MM.1S (cell line): ENCODE data around the gene USO1.

Experiments used
- DNase-seq: peaks from one replicate; pipeline ENCODE4 v3.0.0-alpha.2; 2015
- H2AFZ ChIP-seq: fragments of 300-600 bp; sonication (generic); 2 replicates; pipeline ENCODE4 v1.6.0; 2016; ENCODE audit warnings: antibody characterized with exemption, low read length
- H3F3A ChIP-seq: fragments of 300-600 bp; sonication (generic); 2 replicates; pipeline ENCODE4 v1.6.1; 2016; ENCODE audit warnings: mild to moderate bottlenecking, antibody characterized with exemption, low read length, moderate library complexity, mixed read lengths; ENCODE audit not compliant: insufficient read depth
- H3K27ac ChIP-seq: fragments of 300-600 bp; sonication (generic); 2 replicates; pipeline ENCODE4 v1.5.1; 2016; ENCODE audit warnings: mild to moderate bottlenecking, low read length
- H3K27me3 ChIP-seq: fragments of 300-600 bp; sonication (generic); replicated peaks from 2 replicates; pipeline ENCODE4 v1.6.0; 2016; ENCODE audit warnings: low read length; ENCODE audit not compliant: insufficient read depth
- H3K36me3 ChIP-seq: fragments of 300-600 bp; sonication (generic); replicated peaks from 2 replicates; pipeline ENCODE4 v1.6.1; 2016; ENCODE audit warnings: mild to moderate bottlenecking, low read length, mixed read lengths; ENCODE audit not compliant: insufficient read depth
- H3K4me1 ChIP-seq: fragments of 300-600 bp; sonication (generic); 2 replicates; pipeline ENCODE4 v1.6.1; 2016; ENCODE audit warnings: low read length, mixed read lengths
- H3K4me2 ChIP-seq: fragments of 300-600 bp; sonication (generic); 2 replicates; pipeline ENCODE4 v1.6.0; 2016; ENCODE audit warnings: low read depth, low read length
- H3K4me3 ChIP-seq: fragments of 300-600 bp; sonication (generic); 2 replicates; pipeline ENCODE4 v1.5.1; 2016; ENCODE audit warnings: low read length, mixed read lengths
- H3K79me2 ChIP-seq: fragments of 300-600 bp; sonication (generic); 2 replicates; pipeline ENCODE4 v1.6.1; 2016; ENCODE audit warnings: mixed run types, low read length, mixed read lengths
- H3K9ac ChIP-seq: fragments of 300-600 bp; sonication (generic); 2 replicates; pipeline ENCODE4 v1.6.1; 2016; ENCODE audit warnings: low read length, mixed read lengths
- H3K9me2 ChIP-seq: fragments of 300-600 bp; sonication (generic); replicated peaks from 2 replicates; pipeline ENCODE4 v1.6.1; 2016; ENCODE audit warnings: mild to moderate bottlenecking, low read length, mixed read lengths; ENCODE audit not compliant: insufficient read depth
- H3K9me3 ChIP-seq: fragments of 300-600 bp; sonication (generic); replicated peaks from 2 replicates; pipeline ENCODE4 v1.6.1; 2016; ENCODE audit warnings: mild to moderate bottlenecking, low read length, mixed read lengths; ENCODE audit not compliant: insufficient read depth
- H4K20me1 ChIP-seq: fragments of 300-600 bp; sonication (generic); 2 replicates; pipeline ENCODE4 v1.6.1; 2016; ENCODE audit warnings: mild to moderate bottlenecking, low read length, moderate library complexity, mixed read lengths; ENCODE audit not compliant: insufficient read depth
- CTCF ChIP-seq: fragments of 300-600 bp; sonication (generic); IDR thresholded peaks from 2 replicates; pipeline ENCODE4 v1.5.1; 2016; ENCODE audit warnings: antibody characterized with exemption, low read length, mixed read lengths
- EZH2 ChIP-seq: fragments of 300-600 bp; sonication (generic); optimal IDR thresholded peaks from 2 replicates; pipeline ENCODE3; 2017; ENCODE audit warnings: low read depth, mild to moderate bottlenecking, antibody characterized with exemption, low read length, mixed read lengths
- EZH2phosphoT487 ChIP-seq: fragments of 300-600 bp; sonication (generic); IDR thresholded peaks from 2 replicates; pipeline ENCODE4 v1.6.1; 2018; ENCODE audit warnings: antibody characterized with exemption, low read length

The USO1 gene

GRCh38 chr4:75698963-75699228 lies 25.5 kb upstream of the USO1 start:
- no peak overlapping the region for H3K4me3 ChIP-seq
- no peak for DNase-seq
- H3K27me3 ChIP-seq: no peaks in the 10 kb centered on the region
- no peaks in the 10 kb centered on the region for H3K36me3 ChIP-seq
- H3K79me2 ChIP-seq: no peaks in the 10 kb centered on the region
- TF ChIP-seq EZH2phosphoT487: no peak
- no peak for TF ChIP-seq EZH2
- TF ChIP-seq CTCF: no peak
- H4K20me1 ChIP-seq: no peaks in the 10 kb centered on the region
- no peak overlapping the region for H3K4me2 ChIP-seq
- H3K9ac ChIP-seq: no peak overlapping the region
- no peaks in the 10 kb centered on the region for H3K4me1 ChIP-seq
- no peaks in the 10 kb centered on the region for H3K9me2 ChIP-seq
- no peaks in the 10 kb centered on the region for H3F3A ChIP-seq
- H3K27ac ChIP-seq: no peak overlapping the region
- H2AFZ ChIP-seq: no peak overlapping the region
- no peaks in the 10 kb centered on the region for H3K9me3 ChIP-seq

GRCh38 chr4:75699299-75699698 lies 25.1 kb upstream of the USO1 start:
- no peaks in the 10 kb centered on the region for H3K36me3 ChIP-seq
- no peaks in the 10 kb centered on the region for H3K27me3 ChIP-seq
- no peak overlapping the region for H3K4me2 ChIP-seq
- no peaks in the 10 kb centered on the region for H4K20me1 ChIP-seq
- H2AFZ ChIP-seq: no peak overlapping the region
- H3K9me3 ChIP-seq: no peaks in the 10 kb centered on the region
- DNase-seq: no peak
- TF ChIP-seq EZH2 (no peak), CTCF (no peak), EZH2phosphoT487 (no peak)
- H3K9ac ChIP-seq: no peak overlapping the region
- H3K9me2 ChIP-seq: no peaks in the 10 kb centered on the region
- H3K79me2 ChIP-seq: no peaks in the 10 kb centered on the region
- no peaks in the 10 kb centered on the region for H3K4me1 ChIP-seq
- H3K4me3 ChIP-seq: no peak overlapping the region
- H3F3A ChIP-seq: no peaks in the 10 kb centered on the region
- H3K27ac ChIP-seq: no peak overlapping the region

- no peaks in the 10 kb centered on the region for H4K20me1 ChIP-seq
These were observed 21.4 kb upstream of the USO1 start for GRCh38 chr4:75702919-75703411.

More at GRCh38 chr4:75702919-75703411, 21.4 kb upstream of the USO1 start:
- DNase-seq: no peak
- TF ChIP-seq EZH2phosphoT487: no peak
- TF ChIP-seq CTCF: no peak
- TF ChIP-seq EZH2: no peak
- no peaks in the 10 kb centered on the region for H3K9me3 ChIP-seq
- no peak overlapping the region for H3K27ac ChIP-seq
- H3K36me3 ChIP-seq: no peaks in the 10 kb centered on the region
- H3K27me3 ChIP-seq: no peaks in the 10 kb centered on the region
- H3K9me2 ChIP-seq: no peaks in the 10 kb centered on the region
- no peak overlapping the region for H2AFZ ChIP-seq
- no peak overlapping the region for H3K4me2 ChIP-seq
- no peaks in the 10 kb centered on the region for H3K79me2 ChIP-seq
- no peak overlapping the region for H3K4me3 ChIP-seq
- H3K4me1 ChIP-seq: no peaks in the 10 kb centered on the region
- H3F3A ChIP-seq: no peaks in the 10 kb centered on the region
- no peak overlapping the region for H3K9ac ChIP-seq
